Heart left ventricle (tissue), 16 donors: ENCODE data around the gene GALNT9. TPM values are rescaled to one million over a fixed set of nuclear protein-coding genes. Genes with fewer than 3 reads are reported as not detected.

ENCODE experiments used
- ATAC-seq, 4 donors: fragments of 200-7000 bp; cut with Tn5 transposase; one replicate each; pipeline ENCODE4 v1.9.1; 2020 to 2022; ENCODE audit warnings: moderate library complexity in 4 of 4, mild to moderate bottlenecking in 3 of 4, moderate number of reproducible peaks in 1 of 4
- DNase-seq, 5 donors: peaks; one replicate each; pipeline ENCODE4 v3.0.0-alpha.2; 2020
- H3K27ac ChIP-seq, 12 donors: fragments of 200-600 bp; sonication (generic) in 4 of 12; one replicate each; pipeline versions ENCODE4 v1.5.0 to v1.8.0; 2016 to 2022; ENCODE audit warnings: mild to moderate bottlenecking in 2 of 12
- H3K27me3 ChIP-seq, 9 donors: fragments of 200-600 bp; sonication (generic) in 2 of 9; one replicate each; pipeline versions ENCODE4 v1.5.1 to v1.8.0; 2016 to 2022; ENCODE audit warnings: mild to moderate bottlenecking in 3 of 9
- H3K36me3 ChIP-seq, 9 donors: fragments of 200-600 bp; sonication (generic) in 2 of 9; one replicate each; pipeline versions ENCODE4 v1.5.0 to v1.8.0; 2018 to 2022; ENCODE audit warnings: mild to moderate bottlenecking in 2 of 9
- H3K4me1 ChIP-seq, 12 donors: fragments of 200-600 bp; sonication (generic) in 4 of 12; one replicate each; pipeline versions ENCODE4 v1.5.0 to v1.8.0; 2016 to 2022; ENCODE audit warnings: mild to moderate bottlenecking in 3 of 12
- H3K4me3 ChIP-seq, 12 donors: fragments of 200-600 bp; sonication (generic) in 4 of 12; one replicate each; pipeline versions ENCODE4 v1.5.0 to v1.8.0; 2017 to 2022; ENCODE audit warnings: mild to moderate bottlenecking in 9 of 12, moderate library complexity in 4 of 12
- H3K9me3 ChIP-seq, 12 donors: fragments of 200-600 bp; sonication (generic) in 4 of 12; one replicate each; pipeline versions ENCODE4 v1.5.0 to v1.8.0; 2016 to 2022; ENCODE audit warnings: mild to moderate bottlenecking in 1 of 12
- POLR2A ChIP-seq, 2 donors: fragments of 450-650 bp; IDR thresholded peaks; one replicate each; pipeline ENCODE4 v1.6.1; 2017; ENCODE audit warnings: antibody characterized with exemption in 2 of 2, mild to moderate bottlenecking in 2 of 2, moderate library complexity in 2 of 2
- WGBS, 4 donors: extraction: QIAGEN DNeasy Blood & Tissue Kit in 2 of 4; methylation state at CpG; one replicate each; pipeline versions ENCODE4 v1.1.5 to v1.1.7; 2013 to 2018; 5-methylcytosine and 5-hydroxymethylcytosine counted together
- intact Hi-C, 10 donors: fragments of 100-400 bp; cut with DNase I; formaldehyde crosslinking; loops; one replicate each; pipeline versions ENCODE4 v1.11.1 to v1.14.2; 2022
- polyA plus RNA-seq, 2 donors: library from polyadenylated mRNA; stranded (reverse); fragments of 200-250 nt; gene quantifications; one replicate each; pipeline ENCODE4 v1.2.3, GENCODE V29; 2013
- total RNA-seq, 9 donors: library from RNA; depleted of rRNA in 2 of 9; stranded (reverse); fragments of >200 nt in 2 of 9; fragmentation: NEBNext Ultra II Directional in 3 of 9; extraction: Animal tissue kit (Norgen Biotek cat#: 25700) in 3 of 9; gene quantifications; one replicate each; pipeline versions ENCODE4 v1.1.0 to v1.2.4, GENCODE V29; 2016 to 2023
- TF ChIP-seq, protein P1 (sequence below), 12 donors: fragments of 200-600 bp; sonication (generic) in 4 of 12; IDR thresholded peaks; one replicate each; pipeline versions ENCODE4 v1.5.0 to v1.8.0; 2018 to 2022; ENCODE audit warnings: antibody characterized with exemption in 12 of 12, mild to moderate bottlenecking in 5 of 12
- donor health status: ischemic (EF 13 %, LVEDD 7.1; RV severe dilation, severe dysfunction).
- donor health status: healthy with polysubstance abuse.
- donor health status: DM: no; HTN: yes; CAD: no.
- donor health status: DM: no; HTN: no; CAD: no.
- donor health status: ischemic (EF 25% LVEDD 6.9; RV normal size, moderate dysfunction).
- donor health status: ischemic (EF 25% LVEDD 5.7; RV mildly dilated, moderate dysfunction).
- donor health status: healthy.
- donor health status: DM: yes; HTN: yes; CAD: no.
- donor health status: ischemic (EF 35%, LVEDD 5.7; RV mildly dilated, moderate dysfunction).
- donor health status: nonischemic (EF 11% LVEDD 7.7; RV severe dilation, severe dysfunction).
- donor health status: DM: yes; HTN: yes; CAD: no.
- donor health status: PGD.
- donor health status: ischemic (EF 29% LVEDD 5.4; RV normal size, mild dysfunction).
- donor health status: nonischemic (EF 23%, LVEDD 6.1; RV moderate dilation, normal function).

Gene GALNT9
- total and polyA plus RNA-seq, 11 donors: 10.3 TPM; not detected in 10

GRCh38 chr12:132327336-132328171 lies 1.8 kb downstream of the GALNT9 start:
- DNase-seq (peak in 1 of 5 donors; percentile 56), ATAC-seq (peak in 3 of 4 donors; percentile 54 to 70 (median 66))
- no peak overlapping the region for H3K4me3 ChIP-seq
- no peaks in the 10 kb centered on the region for H3K36me3 ChIP-seq
- TF ChIP-seq, protein P1, sequence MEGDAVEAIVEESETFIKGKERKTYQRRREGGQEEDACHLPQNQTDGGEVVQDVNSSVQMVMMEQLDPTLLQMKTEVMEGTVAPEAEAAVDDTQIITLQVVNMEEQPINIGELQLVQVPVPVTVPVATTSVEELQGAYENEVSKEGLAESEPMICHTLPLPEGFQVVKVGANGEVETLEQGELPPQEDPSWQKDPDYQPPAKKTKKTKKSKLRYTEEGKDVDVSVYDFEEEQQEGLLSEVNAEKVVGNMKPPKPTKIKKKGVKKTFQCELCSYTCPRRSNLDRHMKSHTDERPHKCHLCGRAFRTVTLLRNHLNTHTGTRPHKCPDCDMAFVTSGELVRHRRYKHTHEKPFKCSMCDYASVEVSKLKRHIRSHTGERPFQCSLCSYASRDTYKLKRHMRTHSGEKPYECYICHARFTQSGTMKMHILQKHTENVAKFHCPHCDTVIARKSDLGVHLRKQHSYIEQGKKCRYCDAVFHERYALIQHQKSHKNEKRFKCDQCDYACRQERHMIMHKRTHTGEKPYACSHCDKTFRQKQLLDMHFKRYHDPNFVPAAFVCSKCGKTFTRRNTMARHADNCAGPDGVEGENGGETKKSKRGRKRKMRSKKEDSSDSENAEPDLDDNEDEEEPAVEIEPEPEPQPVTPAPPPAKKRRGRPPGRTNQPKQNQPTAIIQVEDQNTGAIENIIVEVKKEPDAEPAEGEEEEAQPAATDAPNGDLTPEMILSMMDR (IDR thresholded peaks at IDR 0.05): no peak
- TF ChIP-seq POLR2A (IDR thresholded peaks at IDR 0.05): no peak
- peaks cover 32 to 96% (median 58%) of the 10 kb centered on the region in 9 donors for H3K27me3 ChIP-seq
- 14 to 21% (median 15%) methylated on average over 25 to 32 of the region's 32 CpGs for WGBS, 4 donors
- no peaks in the 10 kb centered on the region for H3K9me3 ChIP-seq
- peak overlapping the region in 1 of 12 donors; percentile 74 for H3K27ac ChIP-seq
- H3K4me1 ChIP-seq: peaks cover 0 to 34% (median 0%) of the 10 kb centered on the region in 12 donors
- intact Hi-C loops: no loop called here

DNA sequence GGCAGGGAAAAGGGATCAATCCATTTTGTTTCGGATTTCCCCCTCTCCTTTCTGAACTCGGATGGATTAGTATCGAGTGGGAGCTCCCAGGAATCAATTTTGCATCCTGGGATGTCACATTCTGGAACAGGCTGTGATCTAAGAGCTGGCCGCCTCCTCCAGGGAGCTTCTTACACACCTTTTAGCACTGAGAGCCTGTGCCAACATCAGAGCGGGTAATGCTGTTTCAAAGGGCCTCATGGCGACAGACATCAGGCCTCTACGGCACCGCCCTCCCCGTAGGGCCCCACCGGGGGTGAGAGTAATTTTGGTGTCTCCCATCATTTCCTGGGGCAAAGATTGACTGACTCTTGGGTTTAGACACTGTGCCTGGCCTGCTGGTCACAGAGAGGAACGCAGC lies 2.7 kb downstream of the GALNT9 start:
- no peak overlapping the region for H3K4me3 ChIP-seq
- H3K4me1 ChIP-seq: peaks cover 0 to 34% (median 0%) of the 10 kb centered on the region in 12 donors
- no peak for DNase-seq
- TF ChIP-seq, protein P1 (IDR thresholded peaks at IDR 0.05): no peak
- TF ChIP-seq POLR2A (IDR thresholded peaks at IDR 0.05): no peak
- H3K9me3 ChIP-seq: no peaks in the 10 kb centered on the region
- peaks cover 29 to 96% (median 53%) of the 10 kb centered on the region in 9 donors for H3K27me3 ChIP-seq
- H3K27ac ChIP-seq: peak overlapping the region in 1 of 12 donors; percentile 74
- H3K36me3 ChIP-seq: no peaks in the 10 kb centered on the region
- WGBS, 4 donors: 57 to 68% (median 66%) methylated on average over 11 of the region's 11 CpGs
- intact Hi-C loops: no loop called here
- ATAC-seq: no peak

DNA sequence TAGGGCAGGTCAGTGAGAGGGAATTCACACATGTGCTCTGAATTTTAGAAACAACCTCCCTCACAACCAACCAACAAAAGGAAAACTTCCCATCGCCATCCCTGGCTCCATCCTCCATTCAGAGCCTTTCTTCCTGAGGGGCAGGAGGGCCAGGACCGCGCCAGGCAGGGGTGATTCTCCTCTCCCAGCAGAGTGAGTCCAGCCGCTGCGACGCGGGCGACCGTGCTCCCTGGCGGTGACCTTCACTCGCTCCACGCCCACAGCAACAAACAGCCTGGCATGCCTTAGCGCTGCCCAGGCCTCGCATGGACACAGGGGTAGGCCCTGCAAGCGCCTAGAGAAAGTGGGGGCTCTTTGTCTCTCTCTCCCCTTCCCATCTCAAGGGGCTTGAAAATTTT lies 3.7 kb downstream of the GALNT9 start:
- DNase-seq: no peak
- Histone ChIP-seq H3K9me3 (no peaks in the 10 kb centered on the region), H3K4me3 (no peak overlapping the region), H3K36me3 (no peaks in the 10 kb centered on the region), H3K27me3 (peaks cover 32 to 96% (median 45%) of the 10 kb centered on the region in 9 donors), H3K4me1 (peaks cover 0 to 34% (median 0%) of the 10 kb centered on the region in 12 donors), H3K27ac (no peak overlapping the region)
- WGBS, 4 donors: 89 to 94% (median 92%) methylated on average over 11 to 15 of the region's 15 CpGs
- intact Hi-C loops: no loop called here
- TF ChIP-seq POLR2A (IDR thresholded peaks at IDR 0.05): no peak
- TF ChIP-seq, protein P1 (IDR thresholded peaks at IDR 0.05): no peak
- no peak for ATAC-seq

DNA sequence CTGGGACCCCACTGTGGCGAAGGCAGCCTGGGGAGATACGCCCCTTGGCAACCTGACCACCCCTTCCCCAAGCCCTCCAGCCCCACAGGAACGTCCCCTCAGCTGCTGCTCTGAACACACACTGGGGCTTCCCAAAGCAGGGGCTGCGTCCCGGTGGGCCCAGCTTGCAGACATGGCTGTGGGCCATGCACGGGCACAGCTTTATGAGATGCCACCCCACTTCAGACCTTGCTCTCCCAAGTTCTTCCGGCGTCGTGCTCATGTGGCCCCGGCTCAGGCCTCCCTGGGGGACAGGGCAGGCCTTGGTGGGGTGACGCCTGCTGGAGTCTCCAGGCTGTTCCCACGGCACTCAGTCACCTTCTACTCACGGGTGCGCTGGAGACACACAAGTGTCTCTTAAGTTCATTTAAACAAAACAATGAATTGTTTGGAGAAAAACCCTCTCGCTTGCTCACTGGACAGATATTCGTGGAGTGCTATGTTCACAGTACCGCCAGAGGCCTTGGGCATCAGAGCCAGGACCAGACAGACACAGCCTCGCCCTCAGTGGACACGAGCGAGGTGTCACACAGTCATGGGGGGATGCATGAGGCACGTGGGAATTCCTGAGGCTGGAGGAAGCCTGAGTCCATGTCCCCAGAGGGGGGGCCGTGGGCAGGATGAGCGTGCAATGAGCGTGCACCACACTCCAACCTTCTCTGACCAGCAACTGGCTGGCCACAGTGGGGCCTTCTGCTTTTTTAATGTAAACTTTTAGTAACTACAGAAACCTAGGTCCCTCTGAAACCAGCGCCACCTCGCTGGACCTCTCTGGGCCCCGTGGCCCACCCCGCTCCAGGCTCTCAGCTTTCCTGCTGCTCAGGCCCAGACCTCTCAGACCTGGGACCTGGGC lies 4.3 kb downstream of the GALNT9 start:
- intact Hi-C loops: no loop called here
- H3K9me3 ChIP-seq: no peaks in the 10 kb centered on the region
- H3K4me1 ChIP-seq: peaks cover 0 to 32% (median 0%) of the 10 kb centered on the region in 12 donors
- H3K36me3 ChIP-seq: no peaks in the 10 kb centered on the region
- ATAC-seq (no peak), DNase-seq (no peak)
- no peak for TF ChIP-seq POLR2A (IDR thresholded peaks at IDR 0.05)
- TF ChIP-seq, protein P1 (IDR thresholded peaks at IDR 0.05): no peak
- peaks cover 26 to 96% (median 38%) of the 10 kb centered on the region in 9 donors for H3K27me3 ChIP-seq
- H3K4me3 ChIP-seq: no peak overlapping the region
- no peak overlapping the region for H3K27ac ChIP-seq
- 84 to 87% (median 86%) methylated on average over 19 to 28 of the region's 28 CpGs for WGBS, 4 donors
